Immature natural killer cell (primary cell): Measurements from ENCODE around the gene ARHGEF28. TPM values are rescaled to one million over a fixed set of nuclear protein-coding genes. Genes with fewer than 3 reads are reported as not detected.

Source experiments
- DNase-seq, 3 donors: peaks; one replicate each; pipeline ENCODE4 v3.0.0; 2022; ENCODE audit warnings: mixed read lengths in 1 of 3
- H3K27ac Mint-ChIP-seq, 6 donors: one replicate each; pipeline ENCODE4 v1.8.0; 2020; ENCODE audit warnings: mixed read lengths in 6 of 6, mild to moderate bottlenecking in 5 of 6, inconsistent platforms in 4 of 6, moderate library complexity in 3 of 6
- H3K27me3 Mint-ChIP-seq, 3 donors: one replicate each; pipeline ENCODE4 v1.8.0; 2020 to 2021; ENCODE audit warnings: low read depth in 3 of 3, mild to moderate bottlenecking in 3 of 3, mixed read lengths in 3 of 3, moderate library complexity in 3 of 3, inconsistent platforms in 1 of 3
- H3K36me3 Mint-ChIP-seq, 3 donors: one replicate each; pipeline ENCODE4 v1.8.0; 2020; ENCODE audit warnings: mixed read lengths in 3 of 3, inconsistent platforms in 2 of 3, mild to moderate bottlenecking in 2 of 3
- H3K4me1 Mint-ChIP-seq, 2 donors: one replicate each; pipeline ENCODE4 v1.8.0; 2020; ENCODE audit warnings: inconsistent platforms in 2 of 2, mild to moderate bottlenecking in 2 of 2, mixed read lengths in 2 of 2, moderate library complexity in 1 of 2
- H3K4me3 Mint-ChIP-seq, 5 donors: one replicate each; pipeline ENCODE4 v1.8.0; 2020; ENCODE audit warnings: mild to moderate bottlenecking in 5 of 5, mixed read lengths in 5 of 5, inconsistent platforms in 3 of 5, moderate library complexity in 3 of 5
- H3K9me3 Mint-ChIP-seq, 6 donors: one replicate each; pipeline ENCODE4 v1.8.0; 2020; ENCODE audit warnings: mild to moderate bottlenecking in 6 of 6, mixed read lengths in 6 of 6, inconsistent platforms in 4 of 6, moderate library complexity in 3 of 6
- polyA plus RNA-seq, 3 donors: library from polyadenylated mRNA; unstranded; fragments of 300-500 nt; fragmentation: Illumina TruSeq; gene quantifications; one replicate each; pipeline ENCODE4 v1.2.3, GENCODE V29; 2021

Gene ARHGEF28
- polyA plus RNA-seq, 3 donors from 2014 or later, result 0.66 to 0.85 TPM; not detected in 1

DNA sequence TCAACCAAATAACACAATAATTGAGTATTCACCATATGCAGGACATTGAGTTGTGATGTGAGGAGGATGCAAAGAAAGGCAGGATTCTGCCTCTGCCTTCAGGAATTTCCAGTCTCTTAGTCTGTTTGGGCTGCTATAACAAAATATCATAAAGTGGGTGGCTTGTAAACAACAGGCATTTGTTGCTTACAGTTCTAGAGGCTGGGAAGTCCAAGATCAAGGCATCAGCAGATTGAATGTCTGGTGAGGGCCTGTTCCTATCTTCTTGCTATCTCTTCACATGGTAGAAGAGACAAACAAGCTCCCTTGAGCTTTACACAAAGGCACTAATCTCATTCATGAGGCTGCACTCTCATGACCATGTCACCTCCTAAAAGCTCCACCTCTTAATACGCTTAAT, 360.7 kb downstream of the ARHGEF28 start:
- Mint-ChIP-seq H3K4me1 (no peaks in the 10 kb centered on the region), H3K36me3 (no peaks in the 10 kb centered on the region), H3K27me3 (peaks cover 0 to 9% (median 2%) of the 10 kb centered on the region in 3 donors), H3K27ac (no peak overlapping the region), H3K9me3 (peaks cover 0 to 2% (median 0%) of the 10 kb centered on the region in 6 donors), H3K4me3 (no peak overlapping the region)
- no peak for DNase-seq

DNA sequence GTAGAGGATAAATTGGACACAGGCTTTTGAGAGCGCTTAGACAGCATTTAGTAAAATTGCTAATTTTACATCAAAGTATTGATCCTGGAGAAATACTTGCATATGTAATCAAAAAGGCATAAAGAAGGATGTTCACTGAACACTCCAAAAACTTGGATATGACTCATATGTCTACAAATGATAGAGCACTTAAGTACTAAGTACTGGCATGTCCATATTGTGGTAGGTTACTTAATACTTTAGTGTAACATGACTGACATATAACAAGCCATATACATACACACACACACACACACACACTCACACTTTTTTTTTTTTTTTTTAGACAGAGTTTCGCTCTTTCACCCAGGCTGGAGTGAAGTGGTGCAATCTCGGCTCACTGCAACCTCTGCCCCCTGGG, 361.9 kb downstream of the ARHGEF28 start:
- H3K9me3 Mint-ChIP-seq, result peaks cover 0 to 5% (median 0%) of the 10 kb centered on the region in 6 donors

DNA sequence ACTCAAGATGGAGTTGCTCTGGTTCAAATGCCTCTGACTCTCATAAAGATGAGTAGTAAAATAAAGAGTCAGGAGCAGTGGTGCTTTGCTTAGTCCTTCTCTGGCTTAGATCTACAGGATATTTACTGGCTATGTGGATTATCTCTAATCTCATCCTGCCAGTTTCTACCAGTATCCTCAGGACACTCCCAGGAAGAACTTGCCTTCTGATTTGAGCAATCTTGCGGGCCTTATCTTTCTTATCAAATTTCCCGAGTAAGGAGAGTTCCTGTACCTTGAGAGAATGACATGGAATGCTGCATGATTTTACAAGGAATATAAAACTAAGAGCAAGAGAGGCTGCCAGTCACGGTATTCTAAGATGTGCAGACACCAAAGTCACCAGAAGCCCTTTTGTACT, 364.0 kb downstream of the ARHGEF28 start:
- Mint-ChIP-seq H3K9me3 (peaks cover 0 to 5% (median 0%) of the 10 kb centered on the region in 6 donors), H3K36me3 (no peaks in the 10 kb centered on the region), H3K27ac (no peak overlapping the region), H3K4me3 (no peak overlapping the region), H3K27me3 (peaks cover 3 to 22% (median 4%) of the 10 kb centered on the region in 3 donors), H3K4me1 (no peaks in the 10 kb centered on the region)
- no peak for DNase-seq

More for the DNA sequence above, 361.9 kb downstream of the ARHGEF28 start:
- Mint-ChIP-seq H3K27me3 (peaks cover 1 to 19% (median 4%) of the 10 kb centered on the region in 3 donors), H3K4me3 (no peak overlapping the region), H3K4me1 (no peaks in the 10 kb centered on the region), H3K36me3 (no peaks in the 10 kb centered on the region), H3K27ac (no peak overlapping the region)
- DNase-seq, result no peak

Other genes starting within 250 kb of the ARHGEF28 start
- gene FOXD1, start 177.4 kb upstream of the ARHGEF28 start, polyA plus RNA-seq, result not detected
- gene BTF3, start 127.8 kb upstream of the ARHGEF28 start, polyA plus RNA-seq, result 100 to 1,000 TPM; 483 to 591 (median 494) TPM
- gene ANKRA2, start 60.6 kb upstream of the ARHGEF28 start, polyA plus RNA-seq, result 10 to 100 TPM; 15.6 to 23.0 (median 16.5) TPM
- 1 to 10 TPM; 1.5 to 7.8 (median 4.1) TPM for gene UTP15, start 60.5 kb upstream of the ARHGEF28 start, polyA plus RNA-seq